ENCODE measurements around the gene ARID3C. TPM values are rescaled to one million over a fixed set of nuclear protein-coding genes. Genes with fewer than 3 reads are reported as not detected.

Gene ARID3C
- total and polyA plus RNA-seq, 4 experiments from 2014 or later = not detected

DNA sequence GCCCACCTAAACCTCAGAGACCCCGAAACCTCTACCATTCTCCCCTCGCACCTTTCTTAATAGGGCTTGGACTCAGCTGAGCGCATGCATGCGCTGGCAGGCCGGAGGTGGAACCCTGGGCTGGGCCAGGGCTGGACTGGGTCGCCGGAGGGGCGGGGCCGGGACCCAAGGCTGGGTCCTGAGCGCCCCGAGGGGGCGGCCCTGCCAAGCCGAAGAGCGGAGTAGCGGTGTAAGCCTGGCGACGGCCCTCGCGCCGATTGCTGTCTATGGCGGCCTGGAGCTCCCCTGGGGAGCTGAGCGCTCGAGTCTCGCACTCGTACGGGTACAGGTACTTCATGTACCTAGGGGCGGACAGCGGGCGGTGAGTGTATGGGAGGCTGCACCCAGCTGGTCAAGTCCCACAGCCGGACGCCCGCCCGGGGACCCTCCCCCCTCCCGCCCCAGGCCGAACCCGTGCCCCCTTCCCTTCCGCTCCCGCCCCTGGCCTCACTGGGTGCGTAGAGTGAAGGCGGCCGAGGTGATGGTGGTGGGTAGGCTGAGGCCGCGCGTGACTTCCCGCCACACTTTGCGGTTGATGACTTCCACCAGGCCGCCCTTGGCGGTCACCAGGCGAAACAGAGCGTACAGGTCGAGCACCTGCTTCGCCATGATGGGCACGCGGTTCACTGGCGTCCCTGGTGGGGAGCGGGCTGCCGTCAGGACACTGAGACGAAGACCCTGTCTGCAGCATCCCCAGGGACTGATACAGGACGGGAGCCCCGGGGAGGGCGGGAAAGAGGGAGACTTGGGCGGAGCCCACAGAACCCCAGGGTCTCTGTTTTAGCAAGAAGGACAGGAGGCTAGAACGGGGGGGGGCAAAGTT, 5.3 kb downstream of the ARID3C start:
- Mint-ChIP-seq H3K9me3 (peaks cover 0 to 3% (median 0%) of the 10 kb centered on the region in 8 donors), H3K36me3 (peaks cover 0 to 10% of the 10 kb centered on the region in 2 donors), H3K4me1 (peaks cover 24 to 48% (median 34%) of the 10 kb centered on the region in 4 donors), H3K27ac (peak overlapping the region in 3 of 7 donors; percentile 6 to 66 (median 38)), H3K4me3 (peak overlapping the region in 4 of 8 donors; percentile 31 to 65 (median 48)), H3K27me3 (peaks cover 41 to 50% of the 10 kb centered on the region in 2 donors)
- H3K27ac ChIP-seq (ENCODE audit: low read depth, low read length) = no peak overlapping the region
- peaks cover 59% of the 10 kb centered on the region for H3K27me3 ChIP-seq (ENCODE audit: insufficient read depth, low read length)
- ChIA-PET POLR2A (ENCODE audit: partially characterized antibody) (interaction anchor here (0.8 to 1.5 kb wide), 3 partner anchors 10 to 42 kb away, joined by 3 to 10 read pairs (median 4); partner anchors contain the start of gene SIGMAR1), CTCF (ENCODE audit: partially characterized antibody) (interaction anchor here (2.3 kb wide), 1 partner anchor 11 kb away, joined by 20 read pairs; no protein-coding TSS in a partner anchor)
- H3K4me3 ChIP-seq (ENCODE audit: low read length in 2 of 2) = no peak overlapping the region
- intact Hi-C loops (cut with micrococcal nuclease) = no loop called here
- H3K4me1 ChIP-seq (ENCODE audit: insufficient read depth, low read length) = peaks cover 36% of the 10 kb centered on the region
- H3K36me3 ChIP-seq (ENCODE audit: insufficient read depth, low read length) = no peaks in the 10 kb centered on the region
- no peaks in the 10 kb centered on the region for H3K9me3 ChIP-seq (ENCODE audit: control insufficient read depth in 1 of 2, low read length in 2 of 2)
- DNase-seq = no peak

DNA sequence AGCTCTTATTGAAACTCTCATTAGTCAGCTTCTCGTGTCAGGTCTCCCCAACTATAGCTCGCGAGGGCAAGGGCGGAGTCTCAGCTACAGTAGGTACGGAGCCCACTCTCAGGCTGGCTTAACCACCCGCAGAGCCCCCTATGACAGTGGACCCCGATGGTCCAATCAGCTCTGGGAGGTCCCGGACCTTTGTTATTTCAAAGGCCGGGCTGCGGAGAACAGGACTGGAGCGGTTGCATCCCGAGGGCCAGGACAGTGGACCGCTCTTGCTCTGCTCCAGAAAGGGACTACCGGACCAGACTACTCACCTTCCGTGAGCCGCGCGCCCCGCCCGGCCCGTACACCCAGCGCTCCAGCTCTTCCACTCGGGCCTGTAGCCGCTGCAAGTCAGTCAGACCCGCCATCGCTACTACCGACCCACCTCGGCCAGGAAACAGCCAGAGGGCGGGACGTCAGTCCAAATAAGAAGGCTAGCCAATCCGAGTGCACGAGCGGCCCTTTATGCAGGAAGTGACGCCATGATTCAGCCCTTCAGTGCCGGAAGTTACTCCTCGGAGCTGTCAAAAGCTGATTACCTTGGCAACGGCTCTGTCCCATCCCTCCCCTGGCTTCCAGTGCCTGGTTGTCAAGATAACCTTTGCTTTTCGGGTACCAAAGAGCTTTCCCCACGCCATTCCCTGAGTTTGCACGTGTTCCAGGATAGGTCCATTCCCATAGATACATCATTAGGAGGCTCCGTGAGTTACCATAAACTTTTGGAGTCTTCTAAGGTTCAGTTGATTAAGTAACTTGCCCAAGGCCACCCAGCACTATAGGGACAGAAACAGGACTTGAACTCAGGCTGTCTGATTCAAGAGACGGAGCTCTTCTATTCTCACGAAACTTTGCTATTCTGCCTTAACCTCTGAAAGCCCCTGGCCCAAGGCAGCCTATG, 8.5 kb downstream of the ARID3C start, which contains the start of gene DCTN3:
Gene DCTN3, minus strand, starts transcription at position 435 of the 934 bp plus-strand sequence. Its CDS starts 31 bp downstream, at position 404.
- peak within 1 kb of the TSS; percentile 82 to 98 (median 95) for H3K27ac Mint-ChIP-seq
- H3K9me3 ChIP-seq (ENCODE audit: control insufficient read depth in 1 of 2, low read length in 2 of 2) = no peaks in the 10 kb centered on the region
- ChIA-PET CTCF (ENCODE audit: partially characterized antibody) (interaction anchor here (0.7 to 2.4 kb wide), 16 partner anchors 9 to 216 kb away, joined by 3 to 33 read pairs (median 5); partner anchors contain the start of genes GALT, RPP25L and SIGMAR1), POLR2A (ENCODE audit: partially characterized antibody) (interaction anchor here (0.7 to 3.4 kb wide), 17 partner anchors 9 to 1173 kb away, joined by 3 to 47 read pairs (median 5); partner anchors contain the start of genes ARID3C, CCDC107, CCL27 and GALT)
- H3K4me3 ChIP-seq (ENCODE audit: low read length in 2 of 2) = peak within 1 kb of the TSS; percentile 71 to 90
- H3K27ac ChIP-seq (ENCODE audit: low read depth, low read length) = peak within 1 kb of the TSS; percentile 69
- H3K4me1 ChIP-seq (ENCODE audit: insufficient read depth, low read length) = peaks cover 27% of the 10 kb centered on the region
- DNase-seq = peak; percentile 89 to 97 (median 93)
- H3K36me3 ChIP-seq (ENCODE audit: insufficient read depth, low read length) = peaks cover 20% of the 10 kb centered on the region
- peaks cover 19 to 26% of the 10 kb centered on the region in 2 donors for H3K27me3 Mint-ChIP-seq
- peak within 1 kb of the TSS; percentile 93 to 98 (median 96) for H3K4me3 Mint-ChIP-seq
- H3K4me1 Mint-ChIP-seq = peaks cover 17 to 41% (median 29%) of the 10 kb centered on the region in 4 donors
- intact Hi-C loops (cut with micrococcal nuclease) = loop anchor here (1.0 kb wide), 2 partner anchors 8 kb away; partner anchors contain the start of gene RPP25L
- peaks cover 29% of the 10 kb centered on the region for H3K27me3 ChIP-seq (ENCODE audit: insufficient read depth, low read length)
- peaks cover 20 to 40% of the 10 kb centered on the region in 2 donors for H3K36me3 Mint-ChIP-seq
- H3K9me3 Mint-ChIP-seq = peaks cover 0 to 3% (median 0%) of the 10 kb centered on the region in 8 donors

DNA sequence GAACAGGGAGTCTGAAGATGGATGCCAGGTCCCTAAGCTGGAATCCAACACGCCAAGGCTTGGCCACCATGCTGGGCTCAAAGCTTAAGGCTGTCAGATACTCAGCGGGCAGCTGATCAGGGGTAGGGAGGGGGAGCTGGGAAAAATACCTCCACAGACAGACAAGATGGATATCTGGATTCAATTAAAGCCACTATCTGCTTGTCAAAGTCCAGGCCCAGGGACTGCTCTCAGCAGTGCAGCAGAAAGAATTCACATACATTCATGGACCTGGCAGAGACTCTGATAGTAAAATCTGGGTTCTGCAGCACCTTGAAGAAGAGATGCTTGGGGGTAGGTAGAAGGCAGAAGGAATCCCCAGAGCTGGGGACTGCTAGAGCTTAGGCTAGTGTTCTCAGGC, 13.7 kb downstream of the ARID3C start:
- no peaks in the 10 kb centered on the region for H3K9me3 Mint-ChIP-seq
- H3K27ac ChIP-seq (ENCODE audit: low read depth, low read length) = no peak overlapping the region
- H3K36me3 ChIP-seq (ENCODE audit: insufficient read depth, low read length) = peaks cover 34% of the 10 kb centered on the region
- H3K36me3 Mint-ChIP-seq = peaks cover 20 to 54% of the 10 kb centered on the region in 2 donors
- no peaks in the 10 kb centered on the region for H3K9me3 ChIP-seq (ENCODE audit: control insufficient read depth in 1 of 2, low read length in 2 of 2)
- no peaks in the 10 kb centered on the region for H3K27me3 Mint-ChIP-seq
- DNase-seq = no peak
- intact Hi-C loops (cut with micrococcal nuclease) = no loop called here
- no peak overlapping the region for H3K4me3 Mint-ChIP-seq
- peaks cover 17 to 45% (median 36%) of the 10 kb centered on the region in 4 donors for H3K4me1 Mint-ChIP-seq
- peaks cover 28% of the 10 kb centered on the region for H3K4me1 ChIP-seq (ENCODE audit: insufficient read depth, low read length)
- no peak overlapping the region for H3K27ac Mint-ChIP-seq
- no peak overlapping the region for H3K4me3 ChIP-seq (ENCODE audit: low read length in 2 of 2)
- ChIA-PET CTCF (ENCODE audit: partially characterized antibody) (interaction anchor here (0.7 to 8.4 kb wide), 8 partner anchors 10 to 87 kb away, joined by 3 to 235 read pairs (median 4); partner anchors contain the start of genes ARID3C and SIGMAR1), POLR2A (ENCODE audit: partially characterized antibody) (interaction anchor here (1.1 to 1.3 kb wide), 2 partner anchors 19 to 31 kb away, joined by 3 to 6 read pairs; partner anchors contain the start of gene GALT)
- H3K27me3 ChIP-seq (ENCODE audit: insufficient read depth, low read length) = no peaks in the 10 kb centered on the region

GRCh38 chr9:34612788-34613390, 16.0 kb downstream of the ARID3C start:
- H3K9me3 Mint-ChIP-seq = no peaks in the 10 kb centered on the region

GRCh38 chr9:34611811-34612787, 16.8 kb downstream of the ARID3C start, which contains the start of gene RPP25L:
Gene RPP25L (minus strand): TSS chr9:34612097. CDS start chr9:34611296, 801 bp downstream.
- ChIA-PET POLR2A (ENCODE audit: partially characterized antibody) (interaction anchor here (0.9 to 4.4 kb wide), 8 partner anchors 8 to 90 kb away, joined by 3 to 106 read pairs (median 6); partner anchors contain the start of genes ARID3C, CCL27, DCTN3 and GALT), CTCF (ENCODE audit: partially characterized antibody) (interaction anchor here (1.0 to 8.4 kb wide), 8 partner anchors 8 to 90 kb away, joined by 4 to 235 read pairs (median 12); partner anchors contain the start of genes ARID3C, DCTN3, GALT and SIGMAR1)
- Histone ChIP-seq H3K4me3 (ENCODE audit: low read length in 2 of 2) (peak within 1 kb of the TSS; percentile 81 to 88), H3K36me3 (ENCODE audit: insufficient read depth, low read length) (peaks cover 26% of the 10 kb centered on the region), H3K9me3 (ENCODE audit: control insufficient read depth in 1 of 2, low read length in 2 of 2) (no peaks in the 10 kb centered on the region), H3K4me1 (ENCODE audit: insufficient read depth, low read length) (peaks cover 19% of the 10 kb centered on the region), H3K27ac (ENCODE audit: low read depth, low read length) (peak within 1 kb of the TSS; percentile 71), H3K27me3 (ENCODE audit: insufficient read depth, low read length) (no peaks in the 10 kb centered on the region)
- intact Hi-C loops (cut with micrococcal nuclease) = loop anchor here (1.0 to 5.0 kb wide), 9 partner anchors 8 to 795 kb away; partner anchors contain the start of genes DCTN3, DNAI1, DNAJB5 and FAM219A
- Mint-ChIP-seq H3K36me3 (peaks cover 9 to 37% of the 10 kb centered on the region in 2 donors), H3K9me3 (no peaks in the 10 kb centered on the region), H3K4me1 (peaks cover 7 to 35% (median 25%) of the 10 kb centered on the region in 4 donors), H3K27me3 (no peaks in the 10 kb centered on the region), H3K27ac (peak within 1 kb of the TSS; percentile 83 to 97 (median 96)), H3K4me3 (peak within 1 kb of the TSS; percentile 87 to 99 (median 92))
- peak; percentile 83 to 89 (median 86) for DNase-seq

More at GRCh38 chr9:34612788-34613390, 16.0 kb downstream of the ARID3C start:
- CTCF ChIA-PET (ENCODE audit: partially characterized antibody) = interaction anchor here (0.6 to 8.4 kb wide), 10 partner anchors 7 to 89 kb away, joined by 3 to 235 read pairs (median 11); partner anchors contain the start of genes ARID3C, DCTN3, GALT and SIGMAR1
- H3K4me3 Mint-ChIP-seq = peak overlapping the region; percentile 87 to 99 (median 92)
- peaks cover 7 to 35% (median 25%) of the 10 kb centered on the region in 4 donors for H3K4me1 Mint-ChIP-seq
- intact Hi-C loops (cut with micrococcal nuclease) = loop anchor here (1.0 to 5.0 kb wide), 9 partner anchors 7 to 796 kb away; partner anchors contain the start of genes DCTN3, DNAI1, DNAJB5 and FAM219A
- POLR2A ChIA-PET (ENCODE audit: partially characterized antibody) = interaction anchor here (0.8 to 4.4 kb wide), 8 partner anchors 7 to 90 kb away, joined by 3 to 106 read pairs (median 6); partner anchors contain the start of genes ARID3C, DCTN3, GALT and SIGMAR1
- H3K27ac Mint-ChIP-seq = peak overlapping the region; percentile 83 to 97 (median 96)
- peak; percentile 61 to 71 (median 66) for DNase-seq
- Histone ChIP-seq H3K4me3 (ENCODE audit: low read length in 2 of 2) (peak overlapping the region; percentile 78 to 81), H3K36me3 (ENCODE audit: insufficient read depth, low read length) (peaks cover 34% of the 10 kb centered on the region), H3K9me3 (ENCODE audit: control insufficient read depth in 1 of 2, low read length in 2 of 2) (no peaks in the 10 kb centered on the region), H3K27ac (ENCODE audit: low read depth, low read length) (peak overlapping the region; percentile 71), H3K27me3 (ENCODE audit: insufficient read depth, low read length) (no peaks in the 10 kb centered on the region), H3K4me1 (ENCODE audit: insufficient read depth, low read length) (peaks cover 19% of the 10 kb centered on the region)
- no peaks in the 10 kb centered on the region for H3K27me3 Mint-ChIP-seq
- H3K36me3 Mint-ChIP-seq = peaks cover 14 to 44% of the 10 kb centered on the region in 2 donors

Data from CD4-positive, alpha-beta memory T cell (primary cell).